Hepatocyte (in vitro differentiated cells): ENCODE measurements around the gene PLA2G4D. TPM values are rescaled to one million over a fixed set of nuclear protein-coding genes. Genes with fewer than 3 reads are reported as not detected.

ENCODE experiments used
- DNase-seq: peaks from one replicate; pipeline ENCODE4 v3.0.0-alpha.2; 2016; ENCODE audit warnings: low spot score
- H2AFZ ChIP-seq: fragments of 200-600 bp; sonication (generic); 2 replicates; pipeline ENCODE4 v1.6.0; 2016; ENCODE audit warnings: antibody characterized with exemption, mild to moderate bottlenecking
- H3K27ac ChIP-seq: fragments of 200-600 bp; sonication (generic); 2 replicates; pipeline ENCODE4 v1.5.1; 2016; ENCODE audit warnings: mild to moderate bottlenecking
- H3K27me3 ChIP-seq: fragments of 200-600 bp; sonication (generic); 2 replicates; pipeline ENCODE4 v1.6.1; 2016
- H3K36me3 ChIP-seq: fragments of 200-600 bp; sonication (generic); replicated peaks from 2 replicates; pipeline ENCODE4 v1.5.1; 2016; ENCODE audit warnings: low read depth; ENCODE audit not compliant: insufficient read depth
- H3K4me1 ChIP-seq: fragments of 200-600 bp; sonication (generic); 2 replicates; pipeline ENCODE4 v1.5.1; 2016; ENCODE audit warnings: mild to moderate bottlenecking, moderate library complexity; ENCODE audit not compliant: insufficient read depth
- H3K4me2 ChIP-seq: fragments of 200-600 bp; sonication (generic); 2 replicates; pipeline ENCODE4 v1.6.0; 2016
- H3K4me3 ChIP-seq: fragments of 200-600 bp; sonication (generic); 2 replicates; pipeline ENCODE4 v1.5.1; 2016; ENCODE audit warnings: mild to moderate bottlenecking
- H3K79me2 ChIP-seq: fragments of 200-600 bp; sonication (generic); 2 replicates; pipeline ENCODE4 v1.6.0; 2017; ENCODE audit warnings: mild to moderate bottlenecking
- H3K9me2 ChIP-seq: fragments of 200-600 bp; sonication (generic); replicated peaks from 2 replicates; pipeline ENCODE4 v1.6.0; 2017; ENCODE audit warnings: mild to moderate bottlenecking; ENCODE audit not compliant: insufficient read depth
- H3K9me3 ChIP-seq: fragments of 200-600 bp; sonication (generic); 2 replicates; pipeline ENCODE4 v1.5.1; 2016; ENCODE audit warnings: low read depth, mild to moderate bottlenecking
- H4K20me1 ChIP-seq: fragments of 200-600 bp; sonication (generic); 2 replicates; pipeline ENCODE4 v1.6.0; 2016; ENCODE audit warnings: mild to moderate bottlenecking; ENCODE audit not compliant: insufficient read depth, poor library complexity, severe bottlenecking
- EZH2 ChIP-seq: fragments of 200-600 bp; sonication (generic); IDR thresholded peaks from 2 replicates; pipeline ENCODE4 v1.6.1; 2016; ENCODE audit warnings: antibody characterized with exemption, mild to moderate bottlenecking, borderline replicate concordance
- EZH2phosphoT487 ChIP-seq: fragments of 200-600 bp; sonication (generic); IDR thresholded peaks from one replicate; pipeline ENCODE4 v1.6.1; 2018; ENCODE audit warnings: antibody characterized with exemption, mild to moderate bottlenecking, low read depth, moderate library complexity; ENCODE audit not compliant: unreplicated experiment, severe bottlenecking
- WGBS: methylation state at CpG from one replicate; pipeline ENCODE4 v1.1.6; 2016; ENCODE audit warnings: low lambda C conversion rate; ENCODE audit errors: missing lambda C conversion rate; 5-methylcytosine and 5-hydroxymethylcytosine counted together
- polyA plus RNA-seq: library from polyadenylated mRNA; unstranded; fragments of >200 nt; fragmentation: Nextera tagmentation; extraction: Ambion mirVana; gene quantifications from 2 replicates; pipeline ENCODE4 v1.2.1, GENCODE V29; 2016
- total RNA-seq: library from RNA; depleted of rRNA; stranded (reverse); fragments of >200 nt; gene quantifications from 2 replicates; pipeline ENCODE4 v1.2.3, GENCODE V29; 2014
- TF ChIP-seq, protein P1 (sequence below): fragments of 200-600 bp; sonication (generic); IDR thresholded peaks from 2 replicates; pipeline ENCODE4 v1.5.1; 2016; ENCODE audit warnings: antibody characterized with exemption, mild to moderate bottlenecking; ENCODE audit not compliant: poor library complexity

PLA2G4D gene
- total and polyA plus RNA-seq, 2 experiments from 2014 or later, result 0.17 TPM; not detected in 1

DNA sequence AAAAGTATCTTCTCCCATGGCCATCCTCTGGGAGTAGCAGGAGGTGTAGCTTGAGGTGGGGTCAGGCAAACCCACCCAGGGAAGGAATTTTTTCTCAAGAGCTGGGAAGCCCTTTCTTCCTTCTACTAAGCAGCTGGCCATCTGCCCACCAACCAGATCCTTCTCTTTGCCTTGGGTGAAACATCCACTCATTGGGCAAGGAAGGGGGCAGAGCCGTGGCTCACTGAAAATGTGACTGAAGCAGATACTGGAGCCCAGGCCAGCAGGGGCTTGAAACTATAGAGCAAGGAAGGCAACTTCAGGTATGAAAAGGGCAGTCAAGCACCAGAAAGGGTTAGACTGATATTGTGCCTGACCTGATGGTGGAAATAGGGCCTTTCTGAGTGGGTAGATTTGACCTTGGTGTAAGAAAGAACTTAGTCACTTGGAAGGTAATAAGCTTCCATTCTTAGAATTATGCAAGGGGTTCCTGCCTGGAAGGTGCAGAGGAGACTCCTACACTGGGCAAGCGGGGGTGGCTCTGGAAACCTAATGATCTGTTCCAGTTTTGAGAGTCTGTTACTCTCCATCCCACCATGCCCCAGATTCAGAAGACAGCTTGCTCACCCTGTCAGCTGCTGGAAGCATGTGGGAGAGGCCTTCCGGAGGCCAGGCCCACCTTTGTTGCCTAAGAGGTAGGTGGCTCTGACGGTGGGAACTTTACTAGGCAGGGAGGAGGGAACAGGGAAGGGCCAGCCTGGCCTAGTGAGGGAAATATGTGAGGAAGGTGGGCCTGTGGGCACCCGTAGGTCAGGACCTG, 51.6 kb downstream of the PLA2G4D start:
- H3K9me3 ChIP-seq, result no peaks in the 10 kb centered on the region
- no peaks in the 10 kb centered on the region for H3K79me2 ChIP-seq
- H3K9me2 ChIP-seq, result no peaks in the 10 kb centered on the region
- no peak overlapping the region for H2AFZ ChIP-seq
- no peak for TF ChIP-seq EZH2phosphoT487
- TF ChIP-seq EZH2, result no peak
- TF ChIP-seq, protein P1, sequence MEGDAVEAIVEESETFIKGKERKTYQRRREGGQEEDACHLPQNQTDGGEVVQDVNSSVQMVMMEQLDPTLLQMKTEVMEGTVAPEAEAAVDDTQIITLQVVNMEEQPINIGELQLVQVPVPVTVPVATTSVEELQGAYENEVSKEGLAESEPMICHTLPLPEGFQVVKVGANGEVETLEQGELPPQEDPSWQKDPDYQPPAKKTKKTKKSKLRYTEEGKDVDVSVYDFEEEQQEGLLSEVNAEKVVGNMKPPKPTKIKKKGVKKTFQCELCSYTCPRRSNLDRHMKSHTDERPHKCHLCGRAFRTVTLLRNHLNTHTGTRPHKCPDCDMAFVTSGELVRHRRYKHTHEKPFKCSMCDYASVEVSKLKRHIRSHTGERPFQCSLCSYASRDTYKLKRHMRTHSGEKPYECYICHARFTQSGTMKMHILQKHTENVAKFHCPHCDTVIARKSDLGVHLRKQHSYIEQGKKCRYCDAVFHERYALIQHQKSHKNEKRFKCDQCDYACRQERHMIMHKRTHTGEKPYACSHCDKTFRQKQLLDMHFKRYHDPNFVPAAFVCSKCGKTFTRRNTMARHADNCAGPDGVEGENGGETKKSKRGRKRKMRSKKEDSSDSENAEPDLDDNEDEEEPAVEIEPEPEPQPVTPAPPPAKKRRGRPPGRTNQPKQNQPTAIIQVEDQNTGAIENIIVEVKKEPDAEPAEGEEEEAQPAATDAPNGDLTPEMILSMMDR, result no peak
- H3K27ac ChIP-seq, result no peak overlapping the region
- DNase-seq, result no peak
- 76% methylated on average over 5 of the region's 5 CpGs for WGBS
- H3K4me3 ChIP-seq, result no peak overlapping the region
- H3K27me3 ChIP-seq, result no peaks in the 10 kb centered on the region
- no peaks in the 10 kb centered on the region for H4K20me1 ChIP-seq
- H3K4me2 ChIP-seq, result no peak overlapping the region
- H3K4me1 ChIP-seq, result peaks cover 5% of the 10 kb centered on the region
- H3K36me3 ChIP-seq, result no peaks in the 10 kb centered on the region

- H3K27ac ChIP-seq, result no peak overlapping the region
- H4K20me1 ChIP-seq, result no peaks in the 10 kb centered on the region
- no peaks in the 10 kb centered on the region for H3K9me2 ChIP-seq
- H3K4me3 ChIP-seq, result no peak overlapping the region
- no peaks in the 10 kb centered on the region for H3K9me3 ChIP-seq
- H3K4me1 ChIP-seq, result no peaks in the 10 kb centered on the region
- H3K27me3 ChIP-seq, result no peaks in the 10 kb centered on the region
- H3K4me2 ChIP-seq, result no peak overlapping the region
- WGBS, result 94% methylated on average over 6 of the region's 6 CpGs
- no peaks in the 10 kb centered on the region for H3K36me3 ChIP-seq
- DNase-seq, result no peak
- no peaks in the 10 kb centered on the region for H3K79me2 ChIP-seq
- TF ChIP-seq EZH2phosphoT487 (no peak), EZH2 (no peak)
- TF ChIP-seq, protein P1, result no peak
- no peak overlapping the region for H2AFZ ChIP-seq
Measured at GRCh38 chr15:42038401-42038800, 56.0 kb downstream of the PLA2G4D start.

- WGBS, result 85% methylated on average over 8 of the region's 8 CpGs
- no peak for DNase-seq
- TF ChIP-seq, protein P1, result no peak
- no peak for TF ChIP-seq EZH2phosphoT487
- no peak for TF ChIP-seq EZH2
- Histone ChIP-seq H3K27me3 (no peaks in the 10 kb centered on the region), H3K9me2 (no peaks in the 10 kb centered on the region), H3K27ac (no peak overlapping the region), H4K20me1 (no peaks in the 10 kb centered on the region), H3K4me1 (no peaks in the 10 kb centered on the region), H3K4me3 (no peak overlapping the region), H3K79me2 (no peaks in the 10 kb centered on the region), H3K4me2 (no peak overlapping the region), H3K36me3 (no peaks in the 10 kb centered on the region), H3K9me3 (no peaks in the 10 kb centered on the region), H2AFZ (no peak overlapping the region)
Measured at GRCh38 chr15:42037656-42038055, 56.7 kb downstream of the PLA2G4D start.
